Activated T-cell treated with anti-CD3 and anti-CD28 coated beads for 24 hours (primary cell): Measurements from ENCODE around the gene RSU1.
A peak's percentile ranks its signal among the peaks of the same experiment; 100 is the strongest.
"Not testable (repeated sequence)": the region's sequence is repeated elsewhere in the genome, so short reads cannot be mapped to it uniquely, and the experiment has no call there.

Source experiments
- DNase-seq: peaks from one replicate; pipeline ENCODE4 v3.0.0-alpha.2; 2020; ENCODE audit warnings: low read depth

RSU1 gene

DNA sequence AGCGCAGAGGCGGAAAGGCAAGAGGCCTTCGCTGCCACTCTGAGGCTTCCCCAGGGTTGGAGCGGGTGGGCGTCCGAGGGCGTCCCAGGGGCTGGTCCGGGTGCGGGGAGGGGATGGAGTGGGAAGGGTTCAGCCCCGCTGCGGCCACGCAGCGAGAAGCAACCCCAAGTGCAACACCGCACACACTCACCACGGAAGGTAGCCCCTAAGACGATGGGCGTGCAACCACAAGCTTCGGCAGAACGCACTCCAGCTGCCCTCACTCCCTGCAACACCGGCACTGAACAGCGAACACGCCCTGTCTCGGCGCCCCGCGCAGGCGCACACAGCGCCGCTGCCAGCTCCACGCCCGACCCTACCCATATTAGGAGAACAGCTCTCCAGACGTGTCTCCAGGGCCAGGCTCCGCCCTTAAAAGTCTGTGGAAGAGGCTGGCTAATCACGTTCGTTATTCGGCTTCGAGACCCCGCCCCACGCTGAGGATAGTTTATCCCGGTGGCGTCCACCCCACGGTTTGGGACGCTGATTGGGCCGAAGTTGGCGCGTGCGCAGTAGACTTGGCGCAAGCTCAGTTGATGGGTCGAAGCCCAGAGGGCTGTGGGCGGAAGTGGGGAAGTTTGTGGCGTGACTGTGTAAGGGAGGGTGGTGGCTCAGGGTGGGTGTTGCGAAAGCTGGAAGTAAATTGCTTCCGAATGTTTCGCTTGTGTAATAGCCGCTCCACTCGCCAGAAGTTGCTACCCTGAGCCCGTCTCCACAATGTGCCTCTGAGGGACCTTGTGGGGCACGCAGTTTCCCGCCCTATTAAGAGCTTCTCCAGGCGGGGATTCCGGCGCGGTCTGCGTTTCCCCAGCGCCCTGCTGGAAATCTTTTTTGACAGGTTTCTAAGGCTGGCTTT lies at the start of gene RSU1:
Gene RSU1 (minus strand): TSS at position 300 of the 895 bp plus-strand sequence. CDS start 343 bp downstream, outside the sequence.
- peak; percentile 100 for DNase-seq

DNA sequence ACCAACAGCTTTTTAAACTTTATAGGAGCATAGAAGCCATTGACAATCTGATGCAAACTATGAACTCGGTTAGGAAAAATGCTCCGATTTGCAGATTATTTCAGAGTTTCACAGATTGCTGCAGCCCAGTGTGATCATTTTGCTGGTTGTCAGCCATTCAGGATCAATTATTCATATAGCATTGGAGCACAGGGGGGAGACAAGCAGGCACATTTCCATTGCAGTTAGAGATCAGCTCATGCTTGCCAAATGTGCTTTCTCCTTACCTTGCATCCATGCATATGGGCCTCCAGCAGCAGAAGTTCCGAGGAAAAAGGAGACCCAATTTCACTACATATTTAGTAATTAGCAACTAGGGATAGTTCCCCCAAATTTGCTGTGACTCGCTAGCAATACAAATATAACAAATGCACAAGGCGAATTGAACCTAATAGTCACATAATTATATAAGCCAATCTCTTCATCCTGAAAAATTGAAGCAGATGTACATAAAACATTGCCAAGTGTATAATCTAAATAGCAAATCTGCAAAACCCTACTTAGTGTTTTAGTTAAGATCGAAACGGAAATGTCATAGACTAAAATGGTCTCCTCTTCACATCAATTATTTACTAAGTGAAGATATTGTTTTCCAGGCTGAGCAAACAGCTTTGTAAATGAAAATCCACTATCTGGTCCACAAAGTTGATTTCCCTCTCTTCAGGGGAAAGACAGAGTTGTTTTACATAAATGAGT lies 49.5 kb upstream of the RSU1 start:
- no peak for DNase-seq

DNA sequence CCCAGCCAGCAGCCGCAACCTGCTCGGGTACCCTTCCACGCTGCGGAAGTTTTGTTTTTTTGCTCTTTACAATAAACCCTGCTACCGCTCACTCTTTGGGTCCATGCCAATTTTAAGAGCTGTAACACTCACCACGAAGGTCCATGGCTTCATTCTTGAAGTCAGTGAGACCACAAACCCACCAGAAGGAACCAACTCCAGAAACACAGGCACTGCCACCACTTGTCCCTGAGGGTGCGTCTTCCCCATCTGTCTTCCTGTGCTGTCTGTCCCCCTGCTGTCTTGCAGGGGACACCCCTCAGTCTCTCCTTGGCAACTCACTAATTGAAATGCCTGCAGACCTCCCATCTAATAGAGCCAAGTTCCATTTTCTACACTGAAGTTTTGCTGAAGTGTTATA lies 48.5 kb upstream of the RSU1 start:
- DNase-seq: no peak

DNA sequence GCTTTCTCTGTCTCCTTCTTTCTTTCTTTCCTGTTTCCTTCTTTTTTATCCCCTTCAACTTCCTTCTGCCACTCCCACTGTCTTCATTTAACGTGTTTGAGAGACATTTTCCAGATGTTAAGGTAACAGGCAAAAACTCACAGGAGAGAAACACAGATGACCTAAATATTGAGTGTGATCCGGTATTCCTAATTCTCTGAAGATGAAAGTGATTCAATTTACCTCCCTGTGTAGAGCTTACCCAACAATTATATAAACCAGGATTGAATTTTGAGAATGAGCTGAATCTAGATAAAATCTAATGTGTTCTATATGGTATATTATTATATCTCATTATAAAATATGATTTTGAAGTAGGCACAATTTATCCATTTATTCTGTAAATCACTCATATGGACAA lies 46.5 kb upstream of the RSU1 start:
- no peak for DNase-seq

DNA sequence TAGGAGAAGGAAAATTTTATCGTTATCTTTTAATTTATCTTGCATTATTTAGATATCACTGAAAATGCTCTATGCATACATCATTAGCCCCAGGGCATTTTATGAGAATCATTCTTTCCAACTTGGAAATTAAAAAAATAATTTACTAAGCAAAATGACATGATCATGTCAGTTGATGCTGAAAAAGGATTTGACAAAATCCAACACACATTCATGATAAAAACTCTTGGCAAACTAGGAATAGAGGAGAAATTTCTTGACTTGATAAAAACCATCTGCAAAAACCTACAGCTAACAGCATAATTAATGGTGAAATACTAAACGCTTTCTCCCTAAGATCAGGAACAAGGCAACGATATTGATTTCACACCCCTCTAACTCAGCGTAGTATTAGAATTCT lies 40.2 kb upstream of the RSU1 start:
- DNase-seq: no peak

DNA sequence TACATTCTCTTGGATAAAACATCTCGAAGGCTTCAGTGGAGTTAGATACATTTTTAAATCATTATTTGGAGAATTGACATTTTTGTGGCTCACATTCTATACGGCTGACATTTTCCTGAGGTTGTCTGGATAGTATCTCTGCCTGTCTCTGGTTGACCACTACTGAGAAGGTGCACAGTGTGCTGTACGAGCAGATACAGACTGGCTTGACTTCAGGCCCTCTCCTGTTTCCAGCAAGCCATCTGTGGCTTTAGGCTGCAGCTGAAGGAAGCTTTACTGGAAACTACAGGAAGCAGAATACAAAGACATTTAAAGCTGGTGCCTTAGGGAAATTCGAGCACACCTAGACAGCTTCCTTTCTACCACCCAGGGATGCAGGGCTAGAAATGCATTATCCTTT lies 39.3 kb upstream of the RSU1 start:
- DNase-seq: no peak

DNA sequence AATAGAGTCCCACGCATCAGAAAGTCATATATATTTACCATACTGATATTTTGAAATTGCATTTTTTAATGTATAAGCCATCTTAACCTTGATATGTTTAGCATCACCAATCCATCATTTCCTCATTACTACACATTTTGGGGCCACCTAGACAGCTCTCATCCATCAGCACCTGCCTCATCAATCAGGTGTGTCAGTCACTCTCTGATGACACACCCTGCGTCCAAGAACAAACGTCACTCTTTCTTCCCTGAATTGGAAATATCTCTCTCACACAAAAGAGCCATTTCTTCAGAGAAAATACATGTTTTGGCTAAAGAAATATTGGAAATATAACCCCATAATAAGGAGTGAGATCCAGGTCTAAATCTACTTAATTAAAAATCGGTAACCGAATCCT lies 38.9 kb upstream of the RSU1 start:
- no peak for DNase-seq

DNA sequence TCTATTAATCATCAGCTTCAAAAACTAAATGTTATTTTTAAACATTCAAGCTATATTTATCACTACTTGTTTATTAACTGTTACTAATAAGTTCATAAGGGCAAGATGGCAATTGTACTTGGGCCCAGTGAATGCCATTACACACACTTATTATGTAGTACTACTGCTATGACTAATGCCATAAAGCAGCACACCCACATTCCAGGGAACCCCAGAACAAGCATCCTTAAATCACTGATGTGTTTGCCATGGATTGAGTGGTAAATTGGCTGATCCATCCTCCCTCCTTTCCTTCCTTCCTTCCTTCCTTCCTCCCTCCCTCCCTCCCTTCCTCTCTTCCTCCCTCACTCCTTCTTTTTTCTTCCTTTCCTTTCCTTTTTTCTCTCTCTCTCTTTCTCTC lies 37.4 kb upstream of the RSU1 start:
- DNase-seq: no peak

DNA sequence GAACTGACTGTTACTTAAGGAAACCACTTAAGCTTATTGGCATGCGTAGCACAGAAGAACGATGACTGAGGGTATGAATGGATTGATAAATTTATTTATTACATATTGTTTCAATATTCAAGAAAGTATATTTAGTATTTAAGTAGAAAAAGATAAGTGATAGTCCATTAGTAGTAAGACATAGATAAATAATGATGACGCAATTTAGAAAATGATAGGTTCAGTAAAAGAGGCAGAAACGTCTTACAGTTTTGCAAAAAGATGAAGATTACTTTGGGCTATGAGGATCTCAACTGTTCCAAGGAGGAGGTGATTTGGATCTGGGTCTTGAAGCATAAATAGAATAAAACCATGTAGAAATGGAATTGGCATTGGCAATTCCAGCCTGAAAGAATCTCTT lies 36.6 kb upstream of the RSU1 start:
- no peak for DNase-seq

DNA sequence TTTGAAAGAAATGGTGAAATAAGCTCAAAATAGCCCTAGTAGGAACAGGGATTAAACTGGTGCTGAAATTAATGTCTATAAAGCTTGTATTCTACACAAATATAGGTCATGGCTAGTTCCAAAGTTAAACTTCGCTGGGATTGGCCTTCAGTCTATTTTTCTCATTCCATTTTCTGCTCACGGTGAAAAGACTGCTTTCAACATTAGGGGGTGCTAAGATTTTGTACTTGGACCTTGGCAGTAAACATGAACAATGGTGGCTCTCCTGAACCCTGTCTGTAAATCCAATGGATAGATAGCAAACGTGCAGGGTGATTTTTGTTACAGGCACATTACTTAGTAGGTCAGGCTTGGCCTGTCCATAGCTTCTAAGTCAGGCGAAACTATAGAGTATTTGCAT lies 36.0 kb upstream of the RSU1 start:
- no peak for DNase-seq

DNA sequence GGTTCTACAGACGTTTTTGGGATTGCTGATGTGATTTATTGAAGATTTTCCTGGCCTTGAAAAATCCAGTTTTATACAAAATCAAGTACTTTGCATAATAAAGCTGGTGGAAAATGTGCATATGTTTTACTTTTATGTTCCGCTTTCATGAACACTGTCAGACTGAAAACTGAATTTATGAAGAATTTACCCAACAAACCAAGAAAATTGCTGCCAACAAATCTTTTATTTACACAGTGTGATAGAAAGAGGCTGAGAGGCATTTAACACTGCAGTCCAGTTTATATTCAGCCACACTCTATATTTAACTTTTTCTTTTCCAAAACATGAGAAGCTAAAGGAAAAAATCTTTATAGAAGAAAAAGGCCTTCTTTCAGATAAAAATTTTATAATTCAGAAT lies 35.4 kb upstream of the RSU1 start:
- no peak for DNase-seq

DNA sequence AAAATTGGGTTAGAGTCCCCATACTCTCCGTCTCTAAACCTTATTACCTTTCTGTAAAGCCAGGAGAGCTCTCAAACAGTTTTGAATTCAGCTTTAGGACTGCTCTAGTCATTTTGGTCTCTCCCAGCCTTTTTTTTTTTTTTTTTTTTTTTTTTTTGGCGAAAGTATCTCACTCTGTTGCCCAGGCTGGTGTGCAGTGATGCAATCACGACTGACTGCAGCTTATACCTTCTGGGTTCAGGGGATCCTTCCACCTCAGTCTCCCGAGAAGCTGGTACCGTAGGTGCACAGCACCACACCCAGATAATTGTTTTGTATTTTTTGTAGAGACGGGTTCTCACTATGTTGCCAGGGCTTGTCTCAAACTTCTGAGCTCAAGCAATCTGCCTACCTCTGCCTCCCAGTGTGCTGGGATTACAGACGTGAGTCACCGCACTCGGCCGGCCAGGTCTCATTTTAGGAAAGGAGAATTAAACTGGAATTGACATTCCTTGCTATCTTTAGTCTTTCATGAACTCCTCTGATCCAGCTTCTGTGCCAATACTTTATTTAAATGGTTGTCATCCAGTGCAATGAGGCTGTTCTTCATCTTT lies 31.4 kb upstream of the RSU1 start:
- DNase-seq: no peak

DNA sequence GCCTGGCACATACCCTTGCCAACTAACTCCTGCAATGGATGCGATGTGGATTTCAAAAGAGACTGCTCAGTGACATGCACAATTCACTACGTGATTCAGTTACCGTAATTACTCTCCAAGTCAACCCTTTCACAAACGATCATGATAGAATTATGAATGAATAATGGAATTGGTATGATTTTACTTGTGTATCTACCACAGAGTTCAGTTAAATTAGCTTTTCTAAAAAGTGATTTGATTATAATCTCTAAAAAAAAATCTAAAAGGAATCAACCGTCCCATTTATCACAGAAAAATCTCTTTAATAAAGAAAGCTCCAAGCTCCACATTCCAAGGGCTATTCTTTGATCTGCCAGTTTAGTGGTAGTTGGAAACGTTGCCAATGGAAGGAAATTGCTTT lies 30.4 kb upstream of the RSU1 start:
- no peak for DNase-seq

DNA sequence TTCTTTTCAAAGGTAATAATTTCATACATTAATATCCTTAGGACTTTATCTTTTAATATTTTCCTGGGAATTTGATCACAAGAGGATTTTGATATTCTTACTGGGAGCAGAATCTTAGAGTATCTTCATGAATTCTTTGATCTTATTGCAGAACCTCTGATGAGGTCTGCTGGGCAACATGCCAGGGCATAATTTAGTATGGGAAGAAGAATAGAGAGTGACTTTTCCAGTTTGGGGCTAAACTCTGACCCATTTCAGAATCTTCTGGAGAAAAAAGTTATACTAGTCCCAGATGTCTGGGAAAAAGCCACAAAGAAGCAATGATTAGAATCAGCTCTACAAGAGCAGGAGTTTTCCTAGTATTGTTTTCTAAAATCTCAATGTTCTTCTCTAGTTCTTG lies 28.0 kb upstream of the RSU1 start:
- DNase-seq: no peak

DNA sequence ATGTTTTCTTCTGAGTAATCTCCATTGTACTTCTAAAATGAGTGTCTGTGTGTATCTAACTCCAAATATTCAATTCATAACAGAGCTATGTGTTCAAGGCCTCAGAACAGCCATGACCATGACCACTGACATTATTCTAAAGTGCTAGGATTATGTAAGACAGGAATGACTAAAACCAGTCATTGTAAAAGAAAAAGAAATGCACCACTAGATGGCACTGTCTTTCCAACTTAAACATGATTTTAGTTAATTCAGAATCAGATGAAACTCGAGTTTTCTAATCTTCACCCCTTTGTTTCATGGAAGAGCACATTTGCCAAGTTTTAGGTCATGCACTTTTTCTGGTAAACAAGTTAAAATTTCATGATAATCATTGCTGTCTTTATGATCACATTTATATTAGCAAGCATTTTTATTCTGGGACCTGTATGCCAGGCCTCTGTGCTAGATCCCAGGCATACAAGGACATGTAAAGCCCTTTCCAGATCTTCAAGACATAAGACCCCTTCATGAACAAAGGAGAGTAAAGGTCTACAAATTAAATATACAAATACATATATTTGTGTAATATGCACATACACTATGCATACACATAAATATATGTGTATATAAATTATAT lies 26.1 kb upstream of the RSU1 start:
- DNase-seq: no peak

DNA sequence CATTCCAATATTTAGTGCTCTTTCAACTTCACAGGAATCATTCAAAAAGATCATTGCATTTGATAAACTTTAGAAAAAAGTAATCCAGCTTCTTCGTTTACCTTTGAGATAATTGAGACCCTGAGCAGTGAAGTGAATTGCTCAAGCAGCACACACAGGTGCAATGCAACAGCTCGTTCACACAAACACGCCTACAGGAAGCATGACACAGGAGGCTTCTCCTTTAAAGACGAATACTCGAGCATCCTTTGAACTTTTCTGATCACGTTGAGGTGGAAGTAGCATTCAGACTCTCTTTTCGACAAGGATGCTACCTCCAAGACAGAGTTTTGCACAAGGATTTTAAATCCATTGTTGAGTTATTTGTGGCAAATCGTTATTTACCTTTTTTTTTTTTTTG lies 18.0 kb upstream of the RSU1 start:
- peak; percentile 12 for DNase-seq

DNA sequence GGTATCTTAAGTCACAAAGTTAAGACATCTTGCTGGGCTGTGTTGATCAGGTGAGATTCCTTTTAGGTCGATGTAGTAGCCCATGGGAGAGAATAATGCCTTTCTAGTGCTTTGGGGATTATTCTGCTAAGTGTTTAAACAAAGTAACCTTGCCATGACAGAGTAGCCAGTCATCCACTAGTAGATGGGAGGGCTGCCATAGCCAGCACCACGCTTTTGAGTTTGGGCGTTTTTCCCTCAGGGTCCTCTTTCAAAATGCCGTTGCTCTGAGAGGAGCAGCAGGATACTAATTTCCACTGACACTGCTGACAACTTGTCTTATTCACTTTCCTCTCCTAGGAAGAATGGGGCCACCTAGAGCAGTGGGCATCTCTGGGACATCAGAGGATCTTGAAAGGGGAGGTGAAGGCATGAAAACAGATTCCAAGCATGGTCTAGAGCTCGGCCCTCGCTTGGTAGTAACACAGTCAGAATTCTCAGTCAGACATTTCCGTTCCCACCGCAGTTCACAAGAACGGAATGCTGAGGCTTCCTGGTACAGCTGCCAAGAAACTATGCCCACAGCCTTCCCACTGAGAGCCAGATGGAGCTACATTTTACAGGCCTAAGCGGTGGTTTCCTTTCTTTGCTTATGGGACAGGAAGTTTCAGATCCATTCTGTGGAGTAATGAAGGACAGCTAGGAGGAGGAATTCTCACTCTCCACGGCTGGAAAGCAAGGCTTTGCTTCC lies 15.3 kb upstream of the RSU1 start:
- DNase-seq: no peak

DNA sequence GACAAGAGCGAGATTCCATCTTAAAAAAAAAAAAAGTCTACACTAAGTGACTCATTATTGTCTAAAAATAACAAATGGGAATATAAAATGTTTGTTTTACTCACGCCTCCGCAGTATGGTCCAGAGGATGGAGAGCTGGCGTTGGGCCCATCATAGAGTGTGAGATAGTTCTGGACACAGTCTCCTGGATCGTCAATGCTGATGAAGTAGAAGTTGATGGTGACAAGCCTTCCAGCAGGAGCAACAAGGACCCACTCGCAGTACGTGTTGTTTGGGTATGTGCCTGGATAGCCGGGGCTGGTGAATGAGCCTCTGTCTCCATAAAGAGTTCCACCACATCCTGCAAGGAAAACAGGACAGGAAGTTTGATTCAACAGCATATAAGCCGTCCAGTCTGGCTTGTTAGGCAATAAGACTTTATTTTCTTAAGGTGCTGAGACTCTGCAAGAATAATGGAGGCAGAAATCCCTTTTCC lies 11.5 kb upstream of the RSU1 start:
- DNase-seq: no peak

DNA sequence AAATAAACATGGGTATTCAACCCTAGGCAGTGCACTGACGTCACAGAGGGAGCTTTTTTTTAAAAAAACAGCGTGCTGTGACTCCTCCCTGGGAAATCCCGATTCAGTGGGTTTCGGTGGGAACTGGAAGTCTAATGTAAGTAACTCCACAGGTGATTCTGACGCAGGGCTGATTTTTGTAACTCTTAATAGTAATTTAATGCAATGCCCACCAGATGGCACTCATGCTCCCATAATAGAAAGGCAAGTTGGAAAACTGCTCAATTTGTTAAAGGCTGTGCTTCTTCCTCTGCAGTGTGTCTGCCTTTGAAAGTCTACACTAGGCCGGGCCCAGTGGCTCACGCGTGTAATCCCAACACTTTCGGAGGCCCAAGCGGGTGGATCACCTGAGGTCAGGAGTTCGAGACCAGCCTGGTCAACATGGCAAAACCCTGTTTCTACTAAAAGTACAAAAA lies 10.9 kb upstream of the RSU1 start:
- peak; percentile 54 for DNase-seq

DNA sequence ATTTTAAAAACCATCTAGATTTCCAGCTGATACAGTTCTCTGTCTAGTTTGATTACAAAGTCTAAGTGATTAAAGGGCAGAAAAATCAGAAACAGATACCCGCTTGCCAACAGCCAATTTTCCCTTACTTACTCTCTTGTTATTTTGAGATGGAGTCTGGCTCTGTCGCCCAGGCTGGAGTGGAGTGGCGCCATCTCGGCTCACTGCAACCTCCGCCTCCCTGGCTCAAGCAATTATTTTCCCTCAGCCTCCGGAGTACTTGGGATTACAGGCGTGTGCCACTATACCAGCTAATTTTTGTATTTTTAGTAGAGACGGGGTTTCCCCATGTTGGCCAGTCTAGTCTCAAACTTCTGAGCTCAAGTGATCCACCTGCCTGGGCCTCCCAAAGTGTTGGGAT lies 10.2 kb upstream of the RSU1 start:
- not testable (repeated sequence) for DNase-seq

DNA sequence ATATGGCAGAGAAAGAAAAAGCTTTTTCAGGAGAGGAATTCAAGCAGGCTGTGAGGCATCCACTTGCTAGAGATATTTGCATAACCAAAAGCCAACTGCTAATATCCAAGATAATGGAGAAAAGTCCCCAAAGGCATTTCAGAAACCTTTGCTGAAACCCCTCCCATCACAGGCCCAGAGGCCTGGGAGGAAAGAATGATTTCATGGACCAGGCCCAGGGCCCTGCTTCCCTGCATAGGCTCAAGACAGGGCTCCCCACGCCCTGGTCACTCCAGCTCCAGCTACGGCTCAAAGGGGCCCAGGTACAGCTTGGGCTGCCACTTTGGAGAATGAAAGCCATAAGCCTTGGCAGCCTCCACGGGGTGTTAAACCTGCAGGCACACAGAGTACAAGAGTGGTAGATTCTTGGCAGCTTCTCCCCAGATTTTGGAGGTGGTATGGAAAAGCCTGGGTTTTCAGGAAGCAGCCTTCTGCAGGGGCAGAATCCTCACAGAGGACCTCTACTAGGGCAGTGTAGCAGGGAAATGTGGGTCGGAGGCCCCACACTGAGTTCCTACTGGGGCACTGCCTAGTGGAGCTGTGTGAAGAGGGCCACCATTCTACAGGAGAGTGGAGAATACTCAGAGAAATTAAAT lies 5.6 kb upstream of the RSU1 start:
- no peak for DNase-seq
